DND-41 (cell line): ENCODE data around the gene ITGAE.

ENCODE experiments used
- EZH2 ChIP-seq: IDR thresholded peaks from 3 replicates; pipeline ENCODE4 v1.6.1; 2012; ENCODE audit warnings: borderline replicate concordance, low read depth, mild to moderate bottlenecking, moderate library complexity, low read length, inconsistent platforms; ENCODE audit not compliant: severe bottlenecking
- TF ChIP-seq, protein P1 (sequence below): IDR thresholded peaks from 2 replicates; pipeline ENCODE4 v1.5.1; 2012; ENCODE audit warnings: borderline replicate concordance, low read length, moderate library complexity, mild to moderate bottlenecking; ENCODE audit not compliant: poor library complexity, severe bottlenecking; ENCODE audit errors: extremely low read depth

GRCh38 chr17:3808701-3809100 is 7.7 kb upstream of the ITGAE start:
- TF ChIP-seq, protein P1, sequence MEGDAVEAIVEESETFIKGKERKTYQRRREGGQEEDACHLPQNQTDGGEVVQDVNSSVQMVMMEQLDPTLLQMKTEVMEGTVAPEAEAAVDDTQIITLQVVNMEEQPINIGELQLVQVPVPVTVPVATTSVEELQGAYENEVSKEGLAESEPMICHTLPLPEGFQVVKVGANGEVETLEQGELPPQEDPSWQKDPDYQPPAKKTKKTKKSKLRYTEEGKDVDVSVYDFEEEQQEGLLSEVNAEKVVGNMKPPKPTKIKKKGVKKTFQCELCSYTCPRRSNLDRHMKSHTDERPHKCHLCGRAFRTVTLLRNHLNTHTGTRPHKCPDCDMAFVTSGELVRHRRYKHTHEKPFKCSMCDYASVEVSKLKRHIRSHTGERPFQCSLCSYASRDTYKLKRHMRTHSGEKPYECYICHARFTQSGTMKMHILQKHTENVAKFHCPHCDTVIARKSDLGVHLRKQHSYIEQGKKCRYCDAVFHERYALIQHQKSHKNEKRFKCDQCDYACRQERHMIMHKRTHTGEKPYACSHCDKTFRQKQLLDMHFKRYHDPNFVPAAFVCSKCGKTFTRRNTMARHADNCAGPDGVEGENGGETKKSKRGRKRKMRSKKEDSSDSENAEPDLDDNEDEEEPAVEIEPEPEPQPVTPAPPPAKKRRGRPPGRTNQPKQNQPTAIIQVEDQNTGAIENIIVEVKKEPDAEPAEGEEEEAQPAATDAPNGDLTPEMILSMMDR = no peak
- TF ChIP-seq EZH2 = no peak
